Chondrocyte (in vitro differentiated cells): Measurements from ENCODE around the gene ENTPD8. TPM values are rescaled to one million over a fixed set of nuclear protein-coding genes. Genes with fewer than 3 reads are reported as not detected.

Source experiments
- DNase-seq: peaks from one replicate; pipeline ENCODE4 v3.0.0; 2021; ENCODE audit warnings: mixed read lengths, low spot score
- H3K27ac Mint-ChIP-seq: one replicate; pipeline ENCODE4 v1.8.0; 2021; ENCODE audit warnings: mild to moderate bottlenecking, moderate library complexity, mixed read lengths; ENCODE audit not compliant: unreplicated experiment
- H3K27me3 Mint-ChIP-seq: 2 replicates; pipeline ENCODE4 v1.8.0; 2021; ENCODE audit warnings: low read depth, mixed read lengths
- H3K36me3 Mint-ChIP-seq: 2 replicates; pipeline ENCODE4 v1.8.0; 2021; ENCODE audit warnings: low read depth, mixed read lengths
- H3K4me1 Mint-ChIP-seq: 2 replicates; pipeline ENCODE4 v1.8.0; 2021; ENCODE audit warnings: low read depth, mild to moderate bottlenecking, mixed read lengths
- H3K4me3 Mint-ChIP-seq: one replicate; pipeline ENCODE4 v1.8.0; 2021; ENCODE audit warnings: mild to moderate bottlenecking, moderate library complexity, mixed read lengths; ENCODE audit not compliant: unreplicated experiment
- H3K9me3 Mint-ChIP-seq: 2 replicates; pipeline ENCODE4 v1.8.0; 2021; ENCODE audit warnings: low read depth, mixed read lengths
- CTCF ChIP-seq: fragments of 200-600 bp; sonication (generic); IDR thresholded peaks from 2 replicates; pipeline ENCODE4 v1.5.0; 2021; ENCODE audit warnings: antibody characterized with exemption, mild to moderate bottlenecking, moderate library complexity
- total RNA-seq: library from RNA; stranded (reverse); gene quantifications from 3 replicates; pipeline ENCODE4 v1.2.1, GENCODE V29; 2021

Gene ENTPD8
- total RNA-seq, 1 donor from 2014 or later = 0.10 TPM

- Mint-ChIP-seq H3K36me3 (peaks cover 2% of the 10 kb centered on the region), H3K4me1 (peaks cover 31% of the 10 kb centered on the region), H3K4me3 (peak overlapping the region; percentile 40), H3K27me3 (no peaks in the 10 kb centered on the region), H3K27ac (no peak overlapping the region), H3K9me3 (no peaks in the 10 kb centered on the region)
- DNase-seq = no peak
- no peak for TF ChIP-seq CTCF
Measured at GRCh38 chr9:137459601-137460362, 18.6 kb upstream of the ENTPD8 start.

- peaks cover 3% of the 10 kb centered on the region for H3K36me3 Mint-ChIP-seq
- H3K27me3 Mint-ChIP-seq = no peaks in the 10 kb centered on the region
- no peaks in the 10 kb centered on the region for H3K9me3 Mint-ChIP-seq
- peak; percentile 97 for DNase-seq
- peak within 1 kb of the TSS; percentile 59 for H3K4me3 Mint-ChIP-seq
- peaks cover 36% of the 10 kb centered on the region for H3K4me1 Mint-ChIP-seq
- no peak for TF ChIP-seq CTCF
- no peak within 1 kb of the TSS for H3K27ac Mint-ChIP-seq
Measured at GRCh38 chr9:137459152-137459600, 18.0 kb upstream of the ENTPD8 start, which contains the start of gene NSMF. Gene NSMF (minus strand): TSS chr9:137459334. CDS start chr9:137459102, 232 bp downstream.

GRCh38 chr9:137458194-137459151 is 17.3 kb upstream of the ENTPD8 start:
- no peaks in the 10 kb centered on the region for H3K27me3 Mint-ChIP-seq
- H3K36me3 Mint-ChIP-seq = peaks cover 3% of the 10 kb centered on the region
- TF ChIP-seq CTCF = peak; percentile 25
- no peaks in the 10 kb centered on the region for H3K9me3 Mint-ChIP-seq
- H3K4me3 Mint-ChIP-seq = peak overlapping the region; percentile 59
- no peak overlapping the region for H3K27ac Mint-ChIP-seq
- DNase-seq = no peak
- peaks cover 36% of the 10 kb centered on the region for H3K4me1 Mint-ChIP-seq

- no peak for DNase-seq
- Mint-ChIP-seq H3K36me3 (peaks cover 3% of the 10 kb centered on the region), H3K4me3 (peak overlapping the region; percentile 57), H3K27me3 (no peaks in the 10 kb centered on the region), H3K4me1 (peaks cover 36% of the 10 kb centered on the region), H3K27ac (peak overlapping the region; percentile 91), H3K9me3 (no peaks in the 10 kb centered on the region)
- TF ChIP-seq CTCF = no peak
Measured at GRCh38 chr9:137457406-137458193, 16.4 kb upstream of the ENTPD8 start.
